Endometrial microvascular endothelial cells (primary cell): ENCODE measurements around the gene IZUMO3. TPM values are rescaled to one million over a fixed set of nuclear protein-coding genes. Genes with fewer than 3 reads are reported as not detected.

Experiments used
- in situ Hi-C: cut with HindIII; loops from 2 replicates; pipeline ENCODE4 v1.10.0; 2017; ENCODE audit warnings: low sequenced_read_pairs, low pct_unique_long_range_greater_than_20kb; ENCODE audit errors: inconsistent ontology term
- total RNA-seq: library from RNA; depleted of rRNA; stranded (reverse); fragments of >200 nt; gene quantifications from one replicate; pipeline ENCODE4 v1.2.3, GENCODE V29; 2015; ENCODE audit errors: inconsistent ontology term

Gene IZUMO3
- total RNA-seq, 1 donor from 2014 or later = not detected

DNA sequence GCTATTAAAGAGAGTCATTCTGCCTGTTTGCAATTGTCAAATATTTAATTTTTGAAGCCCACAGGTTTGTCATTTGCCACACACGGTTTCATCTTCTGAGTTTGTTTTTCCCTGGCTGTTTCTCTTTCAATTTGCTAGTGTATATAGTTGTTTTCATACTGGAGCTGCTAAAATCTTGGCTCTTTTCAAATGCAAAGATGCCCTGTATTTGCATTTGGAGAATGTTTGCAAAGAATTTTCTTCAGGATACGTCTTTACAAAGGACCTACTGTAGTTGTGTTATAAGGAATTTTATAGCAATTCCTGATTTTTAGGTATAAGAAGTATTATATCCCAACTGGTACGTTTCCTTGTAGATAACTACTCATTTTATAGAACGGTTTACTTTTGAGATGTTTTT is 48.0 kb downstream of the IZUMO3 start:
- in situ Hi-C loops = no loop called here
